IPS-18c (cell line): ENCODE measurements around the gene SNX30.

Experiments
- H3K4me3 ChIP-seq: 2 replicates; pipeline ENCODE4 v1.7.0; 2013; ENCODE audit warnings: low read depth, mild to moderate bottlenecking, low read length, moderate library complexity; ENCODE audit not compliant: insufficient read depth
- H3K9me3 ChIP-seq: one replicate; pipeline ENCODE4 v1.6.1; 2013; ENCODE audit warnings: mild to moderate bottlenecking, low read length, moderate library complexity; ENCODE audit not compliant: control insufficient read depth, insufficient read depth

The SNX30 gene

GRCh38 chr9:112744177-112744576 is 6.4 kb upstream of the SNX30 start:
- H3K4me3 ChIP-seq, result no peak overlapping the region
- H3K9me3 ChIP-seq, result no peaks in the 10 kb centered on the region

- Histone ChIP-seq H3K4me3 (no peak overlapping the region), H3K9me3 (peaks cover 2% of the 10 kb centered on the region)
These were observed 3.5 kb upstream of the SNX30 start for GRCh38 chr9:112747094-112747493.

- Histone ChIP-seq H3K4me3 (peak overlapping the region; percentile 90), H3K9me3 (peaks cover 2% of the 10 kb centered on the region)
These were observed 150 bp downstream of the SNX30 start for GRCh38 chr9:112750764-112751055.

- Histone ChIP-seq H3K9me3 (peaks cover 2% of the 10 kb centered on the region), H3K4me3 (peak overlapping the region; percentile 90)
These were observed 666 bp downstream of the SNX30 start for GRCh38 chr9:112751056-112751795.

DNA sequence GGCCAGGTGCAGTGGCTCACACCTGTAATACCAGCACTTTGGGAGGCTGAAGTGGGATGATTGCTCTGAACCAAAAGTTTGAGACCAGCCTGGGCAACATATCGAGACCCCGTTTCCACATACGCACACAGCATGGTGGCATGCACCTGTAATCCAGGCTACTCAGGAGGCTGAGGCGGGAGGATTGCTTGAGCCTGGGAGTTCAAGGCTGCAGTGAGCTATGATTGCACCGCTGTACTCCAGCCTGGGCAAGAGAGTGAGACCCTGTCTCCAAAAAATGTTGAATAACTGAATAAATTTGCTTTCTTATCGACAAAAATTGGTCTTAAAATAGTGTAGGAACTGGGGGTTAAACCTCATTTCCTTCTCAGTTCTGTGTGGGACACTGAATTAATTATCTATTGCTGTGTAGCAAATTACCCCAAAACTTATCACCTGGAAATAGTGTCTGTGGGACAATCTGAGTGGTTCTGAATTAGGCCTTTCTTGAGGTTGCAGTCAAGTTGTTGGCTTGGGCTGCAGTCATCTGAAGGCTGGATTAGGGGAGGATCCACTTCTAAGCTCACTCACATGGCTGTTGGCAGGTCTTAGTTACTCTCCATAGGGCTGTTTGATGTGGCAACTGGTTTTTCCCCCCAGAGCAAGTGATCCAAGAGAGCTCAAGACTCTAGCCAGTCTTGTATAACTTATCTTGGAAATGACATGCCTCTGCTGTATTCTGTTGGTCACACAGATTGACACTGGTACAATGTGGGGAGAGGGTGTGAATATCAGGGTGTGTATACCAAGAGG is 2.0 kb downstream of the SNX30 start:
- Histone ChIP-seq H3K4me3 (no peak overlapping the region), H3K9me3 (peaks cover 2% of the 10 kb centered on the region)

DNA sequence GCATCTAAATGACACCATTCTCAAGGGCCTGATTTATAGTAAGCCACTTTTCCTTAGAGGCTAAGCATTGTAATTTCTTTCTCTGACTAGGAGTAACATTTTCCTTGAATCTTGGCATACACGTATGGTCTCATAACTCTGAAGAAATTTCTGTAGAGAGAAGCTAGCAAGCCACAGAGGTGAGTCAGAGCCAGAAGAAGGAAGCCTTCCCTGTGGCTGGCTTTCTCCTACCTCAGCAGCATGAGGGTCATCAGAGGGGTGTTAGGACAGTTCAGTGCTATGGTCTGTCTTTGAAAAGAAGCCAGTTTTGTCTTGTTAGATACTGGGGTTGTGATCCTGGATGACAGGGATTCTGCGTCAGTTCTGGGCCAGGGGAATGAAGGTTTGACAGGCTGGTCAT is 3.2 kb downstream of the SNX30 start:
- Histone ChIP-seq H3K4me3 (no peak overlapping the region), H3K9me3 (peaks cover 2% of the 10 kb centered on the region)

DNA sequence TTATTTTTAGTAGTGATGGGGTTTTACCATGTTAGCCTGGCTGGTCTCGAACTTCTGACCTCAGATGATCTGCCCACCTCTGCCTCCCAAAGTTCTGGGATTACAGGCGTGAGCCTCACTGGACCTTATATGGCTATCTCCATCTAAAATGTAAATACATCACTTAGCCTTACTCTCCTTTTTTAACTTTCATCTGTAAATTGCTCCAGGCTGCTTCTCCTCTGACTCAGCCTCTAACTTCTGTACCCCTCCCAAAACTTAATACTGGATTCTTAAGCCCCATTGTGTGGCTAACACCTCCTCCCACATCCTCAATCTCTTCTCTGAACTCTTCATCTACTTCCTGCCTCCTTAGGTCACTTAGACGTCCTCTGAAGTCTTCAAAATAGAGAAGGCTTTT is 4.0 kb downstream of the SNX30 start:
- Histone ChIP-seq H3K9me3 (peaks cover 2% of the 10 kb centered on the region), H3K4me3 (no peak overlapping the region)

DNA sequence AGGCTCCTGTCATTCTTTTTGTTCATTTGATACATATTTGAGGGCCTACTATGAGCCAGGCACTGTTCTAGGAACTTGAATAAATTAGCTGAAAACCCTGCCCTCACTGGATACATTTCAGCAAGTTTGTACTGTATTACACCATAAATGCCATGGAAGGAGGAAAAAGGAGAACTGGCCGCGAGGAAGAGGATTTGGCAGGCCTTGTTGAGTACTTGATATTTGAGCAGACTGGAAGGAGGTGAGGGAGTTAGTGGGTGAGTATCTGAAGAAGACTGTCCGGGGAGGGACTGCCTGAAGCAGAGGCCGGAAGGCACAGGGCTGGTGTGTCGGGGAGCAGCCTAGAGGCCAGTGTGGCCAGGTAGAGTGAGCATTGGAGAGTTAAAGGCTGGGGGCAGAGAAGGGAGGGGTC is 4.5 kb downstream of the SNX30 start:
- Histone ChIP-seq H3K4me3 (no peak overlapping the region), H3K9me3 (peaks cover 2% of the 10 kb centered on the region)

- H3K4me3 ChIP-seq, result no peak overlapping the region
- peaks cover 2% of the 10 kb centered on the region for H3K9me3 ChIP-seq
These were observed 5.1 kb downstream of the SNX30 start for GRCh38 chr9:112755675-112756074.

DNA sequence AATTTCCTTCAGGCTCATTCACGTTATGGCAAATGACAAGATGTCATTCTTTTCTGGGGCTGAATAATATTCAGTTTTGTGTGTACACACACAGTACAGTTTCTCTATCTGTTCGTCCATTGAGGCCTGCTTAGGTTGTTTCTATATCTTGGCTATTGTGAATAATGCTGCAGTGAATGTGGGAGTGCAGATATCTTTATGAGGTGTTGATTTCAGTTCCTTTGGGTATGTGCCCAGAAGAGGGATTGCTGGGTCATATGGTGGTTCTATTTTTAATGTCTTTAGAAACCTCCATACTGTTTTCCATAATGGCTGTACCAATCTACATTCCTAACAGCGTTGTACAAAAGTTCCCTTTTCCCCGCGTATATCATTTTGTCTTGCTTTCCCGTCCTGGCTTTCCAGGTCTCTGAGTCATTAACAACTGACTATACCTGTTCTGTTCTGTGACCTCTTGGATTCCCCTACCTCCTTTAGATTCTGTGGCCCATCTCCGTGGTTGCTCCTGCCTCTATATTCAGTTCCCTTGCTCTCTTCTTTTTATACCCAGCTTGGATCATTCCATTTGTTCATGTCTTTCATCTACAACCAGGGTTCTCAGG is 6.8 kb downstream of the SNX30 start:
- H3K4me3 ChIP-seq, result no peak overlapping the region

DNA sequence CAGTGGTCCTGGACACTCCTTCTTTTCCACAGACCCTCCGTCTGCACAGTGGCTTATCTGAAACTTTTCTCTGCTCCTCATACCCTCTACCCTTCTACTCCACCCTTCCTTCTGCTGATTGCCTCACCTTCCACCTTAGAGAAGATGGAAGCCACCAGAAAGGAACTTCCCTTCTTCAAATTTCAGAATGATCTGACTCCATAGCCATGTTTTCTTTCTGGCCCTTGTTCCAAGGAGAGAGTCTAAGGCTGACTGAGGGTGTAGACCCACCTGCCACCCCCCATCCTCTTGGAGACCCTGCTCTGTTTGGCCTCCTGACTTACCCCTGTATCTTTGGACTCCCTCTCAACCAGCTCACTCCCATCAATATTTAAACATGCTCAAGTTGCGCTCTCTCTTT is 7.4 kb downstream of the SNX30 start:
- H3K9me3 ChIP-seq, result no peaks in the 10 kb centered on the region
- H3K4me3 ChIP-seq, result no peak overlapping the region

More for the DNA sequence above, 6.8 kb downstream of the SNX30 start:
- H3K9me3 ChIP-seq, result no peaks in the 10 kb centered on the region

DNA sequence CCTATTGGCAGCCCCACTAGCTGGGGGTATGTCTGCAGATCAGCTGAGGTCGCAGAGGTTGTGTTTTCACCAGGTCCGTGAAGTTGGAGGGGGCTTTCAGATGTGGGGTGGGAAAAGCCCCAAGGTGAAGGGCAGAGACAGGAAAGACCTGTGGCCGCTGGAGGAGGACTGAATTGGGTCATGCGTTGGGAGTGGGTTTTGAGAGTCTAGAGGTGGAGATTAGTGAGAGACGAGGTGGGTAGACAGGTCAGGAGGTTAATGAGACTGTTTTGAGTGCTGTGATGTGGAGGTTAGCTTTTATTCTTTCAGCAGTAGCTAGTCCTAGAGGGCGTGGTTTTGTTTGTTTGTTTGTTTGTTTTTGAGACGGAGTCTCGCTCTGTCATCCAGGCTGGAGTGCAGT is 10.3 kb downstream of the SNX30 start:
- H3K4me3 ChIP-seq, result no peak overlapping the region
- no peaks in the 10 kb centered on the region for H3K9me3 ChIP-seq

DNA sequence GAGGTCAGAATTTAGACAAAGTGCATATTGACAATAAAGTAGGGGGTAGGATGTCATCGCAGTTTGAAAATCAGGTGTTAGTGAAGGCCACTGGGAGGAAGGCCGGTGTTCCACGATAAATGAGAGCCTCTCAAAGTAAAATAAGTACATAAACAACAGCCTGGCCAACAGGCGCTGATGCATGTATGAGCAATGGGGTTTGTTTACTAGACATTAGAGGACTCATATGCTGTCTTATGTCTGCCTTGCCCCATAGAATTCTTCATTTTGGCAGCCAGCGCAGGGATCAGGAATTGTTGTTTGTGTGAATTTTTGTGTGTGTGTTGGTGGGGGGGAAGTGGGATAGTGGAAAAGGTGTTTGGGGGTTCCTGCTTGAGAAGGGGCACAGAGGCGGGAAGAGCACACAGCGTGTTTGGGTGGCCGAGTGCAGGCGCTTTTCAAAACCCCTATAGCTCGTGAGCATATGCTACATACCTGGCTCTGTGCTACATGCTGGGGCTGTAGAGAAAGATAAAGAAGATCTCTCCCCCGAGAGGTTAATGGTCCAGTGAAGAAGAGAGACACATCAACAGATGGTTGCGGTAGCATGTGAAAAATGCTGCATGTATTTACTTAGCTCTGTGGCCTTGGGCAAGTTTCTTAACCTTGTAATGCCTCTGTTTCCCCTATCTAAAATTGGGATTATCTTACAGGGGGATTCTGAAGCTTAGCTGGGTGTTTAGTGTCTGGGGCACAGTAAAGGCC is 11.5 kb downstream of the SNX30 start:
- no peak overlapping the region for H3K4me3 ChIP-seq
- no peaks in the 10 kb centered on the region for H3K9me3 ChIP-seq

- Histone ChIP-seq H3K4me3 (no peak overlapping the region), H3K9me3 (no peaks in the 10 kb centered on the region)
These were observed 12.4 kb downstream of the SNX30 start for GRCh38 chr9:112762726-112763518.

DNA sequence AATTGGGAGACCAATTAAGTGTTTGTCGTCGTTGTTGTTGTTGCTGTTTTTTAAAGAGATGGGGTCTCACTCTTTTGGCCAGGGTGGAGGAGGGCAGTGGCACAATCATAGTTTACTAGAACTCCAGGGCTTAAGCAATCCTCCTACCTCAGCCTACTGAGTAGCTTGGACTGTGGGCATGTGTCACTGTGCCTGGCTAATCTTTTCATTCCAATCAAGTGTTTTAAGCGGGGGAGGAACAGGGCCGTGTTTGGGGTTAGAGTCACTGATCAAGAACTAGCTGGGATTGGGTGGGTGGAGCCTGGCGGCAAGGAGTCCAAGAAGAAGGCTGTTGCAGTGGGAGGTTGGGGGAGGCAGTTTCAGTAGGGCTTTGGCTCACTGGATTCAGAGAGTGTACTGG is 13.8 kb downstream of the SNX30 start:
- Histone ChIP-seq H3K9me3 (no peaks in the 10 kb centered on the region), H3K4me3 (no peak overlapping the region)

GRCh38 chr9:112764837-112765236 is 14.3 kb downstream of the SNX30 start:
- Histone ChIP-seq H3K9me3 (no peaks in the 10 kb centered on the region), H3K4me3 (no peak overlapping the region)

DNA sequence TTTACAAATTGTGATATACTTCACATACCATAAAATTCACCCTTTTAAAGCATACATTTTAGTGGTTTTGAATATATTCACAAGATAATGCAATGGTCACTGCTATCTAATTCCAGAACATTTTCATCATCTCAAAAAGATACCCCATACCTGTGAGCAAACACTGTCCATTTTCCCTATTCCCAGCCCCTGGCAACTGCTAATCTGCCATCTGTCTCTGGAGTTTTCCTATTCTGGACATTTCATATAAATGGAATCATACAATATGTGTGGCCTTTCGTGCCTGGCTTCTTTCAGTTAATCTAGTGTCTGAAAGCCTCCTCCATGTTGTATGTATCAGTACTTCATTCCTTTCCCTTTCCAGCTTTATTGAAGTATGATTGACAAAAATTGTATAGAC is 14.7 kb downstream of the SNX30 start:
- H3K4me3 ChIP-seq, result no peak overlapping the region
- H3K9me3 ChIP-seq, result no peaks in the 10 kb centered on the region
